GM19395 (cell line): ENCODE data around the gene PRKN.

Experiments
- ATAC-seq: cut with Tn5 transposase; IDR thresholded peaks from one replicate; pipeline ENCODE4 v1.9.1; 2021; ENCODE audit warnings: mild to moderate bottlenecking, moderate library complexity; ENCODE audit not compliant: unreplicated experiment

Gene PRKN

GRCh38 chr6:162256361-162256760, 471.2 kb downstream of the PRKN start:
- no peak for ATAC-seq

GRCh38 chr6:162251257-162251656, 476.3 kb downstream of the PRKN start:
- ATAC-seq, result no peak

- no peak for ATAC-seq
These were observed 477.5 kb downstream of the PRKN start for GRCh38 chr6:162249907-162250642.

- no peak for ATAC-seq
These were observed 481.6 kb downstream of the PRKN start for GRCh38 chr6:162245830-162246420.

- no peak for ATAC-seq
These were observed 483.5 kb downstream of the PRKN start for GRCh38 chr6:162244031-162244430.

GRCh38 chr6:162242915-162243314, 484.7 kb downstream of the PRKN start:
- no peak for ATAC-seq

GRCh38 chr6:162239330-162239729, 488.2 kb downstream of the PRKN start:
- no peak for ATAC-seq

- no peak for ATAC-seq
These were observed 488.9 kb downstream of the PRKN start for GRCh38 chr6:162238675-162239074.

GRCh38 chr6:162237331-162237730, 490.2 kb downstream of the PRKN start:
- ATAC-seq, result no peak

- ATAC-seq, result no peak
These were observed 492.9 kb downstream of the PRKN start for GRCh38 chr6:162234631-162235030.

GRCh38 chr6:162230147-162230752, 497.3 kb downstream of the PRKN start:
- ATAC-seq, result no peak

GRCh38 chr6:162229093-162229492, 498.5 kb downstream of the PRKN start:
- ATAC-seq, result no peak

- no peak for ATAC-seq
These were observed 500.8 kb downstream of the PRKN start for GRCh38 chr6:162226803-162227202.

- no peak for ATAC-seq
These were observed 505.0 kb downstream of the PRKN start for GRCh38 chr6:162222521-162222920.

GRCh38 chr6:162220876-162221275, 506.7 kb downstream of the PRKN start:
- no peak for ATAC-seq

GRCh38 chr6:162219266-162219665, 508.3 kb downstream of the PRKN start:
- ATAC-seq, result no peak

GRCh38 chr6:162217811-162218493, 509.6 kb downstream of the PRKN start:
- no peak for ATAC-seq

- ATAC-seq, result no peak
These were observed 510.5 kb downstream of the PRKN start for GRCh38 chr6:162217058-162217457.

GRCh38 chr6:162211777-162212176, 515.8 kb downstream of the PRKN start:
- no peak for ATAC-seq

GRCh38 chr6:162211022-162211421, 516.5 kb downstream of the PRKN start:
- ATAC-seq, result no peak

- ATAC-seq, result no peak
These were observed 524.3 kb downstream of the PRKN start for GRCh38 chr6:162203287-162203686.
